ENCODE measurements around the gene CTSW.

Gene CTSW

DNA sequence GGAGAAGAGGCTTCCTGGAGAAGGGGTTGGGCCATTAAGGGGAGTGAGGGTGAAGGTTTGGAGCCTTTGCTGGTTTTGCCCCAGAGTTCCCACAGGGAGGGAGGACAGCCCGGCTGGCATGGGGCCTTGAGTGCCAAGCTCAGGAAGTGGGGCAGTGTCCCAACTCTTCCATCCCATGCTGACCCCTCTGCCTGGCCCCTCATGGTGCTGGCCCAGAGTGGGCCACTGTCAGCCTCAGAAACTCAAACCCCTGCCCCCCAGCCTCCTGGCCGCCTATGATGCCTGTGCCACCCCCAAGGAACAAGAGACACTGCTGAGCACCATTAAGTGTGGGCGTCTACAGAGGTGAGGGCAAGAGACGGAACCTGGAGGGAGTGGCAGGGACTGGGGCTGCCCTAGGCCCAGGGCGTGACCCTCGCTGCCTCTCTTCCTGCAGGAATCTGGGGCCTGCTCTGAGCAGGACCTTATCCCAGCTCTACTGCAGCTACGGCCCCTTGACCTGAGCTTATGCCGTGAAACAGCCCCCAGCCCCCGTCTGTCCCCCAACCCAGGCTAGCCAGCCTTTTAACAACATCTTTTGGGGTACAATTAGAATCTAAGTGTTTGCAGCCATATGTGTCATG lies 14.0 kb upstream of the CTSW start:
- in situ Hi-C loops (cut with HindIII; ENCODE audit: low sequenced_read_pairs), result no loop called here

DNA sequence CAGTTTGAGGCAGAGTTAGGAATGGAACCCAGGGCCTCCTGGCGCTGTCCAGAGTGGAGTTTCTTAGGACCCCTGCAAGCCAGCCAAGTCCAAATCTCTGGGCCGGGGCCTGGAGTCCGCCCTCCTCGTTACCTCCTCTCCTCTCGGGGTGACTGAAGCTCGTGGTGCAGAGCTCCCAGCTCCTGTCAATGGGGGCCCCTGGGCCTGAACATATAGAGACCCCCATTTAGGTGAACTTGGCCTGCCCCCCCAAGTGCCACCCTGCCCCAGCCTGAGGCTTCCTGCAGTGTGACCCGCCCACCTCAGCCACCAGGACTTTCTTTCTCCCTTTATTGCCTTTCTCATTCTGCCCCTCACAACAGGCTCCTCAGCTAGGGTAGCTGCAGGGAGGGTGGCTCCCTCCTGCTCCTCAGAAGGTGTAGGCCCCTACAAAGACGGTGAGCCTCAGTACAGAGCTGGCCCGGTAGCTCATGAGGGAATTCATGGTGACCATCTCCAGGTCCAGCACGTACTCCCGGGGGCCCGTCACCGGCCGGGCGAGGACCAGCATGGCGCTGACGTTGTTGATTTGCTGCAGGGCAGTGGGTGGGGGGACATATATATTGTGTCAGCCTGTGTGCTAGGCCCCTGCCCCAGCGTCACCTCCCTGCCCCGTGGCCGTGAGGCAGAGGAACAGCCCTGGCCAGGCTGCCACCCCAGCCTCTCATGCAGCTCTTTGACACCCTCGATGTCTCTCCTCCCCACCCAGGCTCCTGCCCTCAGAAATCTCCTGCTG lies 12.9 kb upstream of the CTSW start:
- in situ Hi-C loops (cut with HindIII; ENCODE audit: low sequenced_read_pairs), result no loop called here

DNA sequence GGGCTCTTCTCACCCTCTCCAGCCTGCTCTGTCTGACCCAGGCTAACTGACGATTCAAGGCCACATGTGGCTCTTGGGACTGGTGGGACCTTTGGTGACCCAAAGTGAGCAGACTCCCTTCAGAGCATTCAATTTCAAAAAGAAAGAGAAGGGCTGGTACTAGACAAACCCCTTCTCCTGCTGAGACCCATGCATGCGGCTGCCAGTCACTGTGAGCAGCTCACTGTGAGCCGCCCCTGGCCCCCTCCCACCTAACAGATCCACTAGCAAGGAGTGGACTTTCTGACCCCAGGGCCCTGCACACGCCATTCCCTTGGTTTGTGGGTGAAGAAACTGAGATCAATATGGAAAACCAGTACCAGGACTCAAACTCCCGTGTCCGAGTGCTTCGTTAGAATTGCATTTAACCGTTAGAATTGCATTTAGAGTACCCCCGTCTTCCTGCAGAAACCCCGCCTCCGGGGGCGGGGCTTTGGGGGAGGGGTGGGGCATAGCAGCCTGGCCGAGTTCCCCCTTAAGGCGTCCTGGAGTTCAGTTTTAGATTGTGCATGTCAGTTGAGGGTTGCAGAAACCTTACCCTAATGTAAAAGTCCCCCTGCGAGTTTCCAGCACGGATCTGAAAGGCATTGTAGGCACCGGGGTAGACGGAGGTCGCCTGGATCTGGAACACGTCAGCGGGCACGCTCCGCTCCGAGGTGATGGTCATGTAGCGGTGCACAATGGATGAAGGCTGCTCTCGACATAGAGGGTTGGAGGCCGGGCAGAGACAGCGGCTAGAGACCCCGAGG lies 12.2 kb upstream of the CTSW start:
- in situ Hi-C loops (cut with HindIII; ENCODE audit: low sequenced_read_pairs), result no loop called here

DNA sequence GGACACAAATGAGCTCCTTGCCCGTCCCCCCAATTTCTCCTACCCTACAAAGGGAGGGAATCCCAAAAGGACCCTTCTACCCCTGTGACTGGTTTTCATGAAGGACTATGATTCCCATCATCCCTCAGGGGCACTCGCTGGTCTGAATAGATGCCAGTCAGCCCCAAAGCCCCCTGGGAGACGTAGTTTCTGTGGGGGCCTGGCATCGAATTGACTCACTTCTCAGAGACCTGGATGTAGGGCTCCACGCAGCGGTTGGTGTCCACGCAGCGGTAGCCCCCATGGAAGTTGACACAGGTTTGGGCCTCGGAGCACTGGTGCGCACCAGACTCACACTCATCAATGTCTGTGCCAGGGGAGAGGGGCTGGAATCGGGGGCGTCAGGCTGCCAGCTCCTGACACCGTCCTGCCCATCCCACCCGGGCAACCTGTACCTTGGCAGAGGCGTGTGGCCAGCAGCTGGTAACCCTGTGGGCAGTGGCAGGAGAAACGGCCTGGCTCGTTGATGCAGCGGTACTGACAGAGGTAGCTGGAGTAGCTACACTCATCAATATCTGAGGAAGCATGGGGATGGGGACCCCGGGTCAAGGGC lies 11.5 kb upstream of the CTSW start:
- in situ Hi-C loops (cut with HindIII; ENCODE audit: low sequenced_read_pairs), result no loop called here

DNA sequence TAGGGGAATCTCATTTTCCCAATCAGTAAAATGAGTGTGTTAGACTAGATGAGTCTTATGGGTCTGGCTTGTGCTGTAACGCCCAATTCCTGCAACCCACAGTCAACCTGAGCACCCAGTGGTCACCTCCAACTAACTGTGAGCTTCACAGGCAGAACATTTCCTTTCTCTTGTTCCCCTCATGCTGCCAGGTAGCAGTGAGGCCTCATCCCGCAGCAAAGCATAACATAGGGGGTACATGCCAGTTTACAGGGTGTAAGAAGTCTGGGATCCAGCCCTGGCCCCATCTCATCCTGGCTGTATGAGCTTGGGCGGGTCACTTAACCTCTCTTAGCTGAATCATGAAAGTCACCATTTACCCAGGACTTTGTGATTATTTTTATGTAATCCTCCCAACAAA lies 10.7 kb upstream of the CTSW start:
- in situ Hi-C loops (cut with HindIII; ENCODE audit: low sequenced_read_pairs), result no loop called here

DNA sequence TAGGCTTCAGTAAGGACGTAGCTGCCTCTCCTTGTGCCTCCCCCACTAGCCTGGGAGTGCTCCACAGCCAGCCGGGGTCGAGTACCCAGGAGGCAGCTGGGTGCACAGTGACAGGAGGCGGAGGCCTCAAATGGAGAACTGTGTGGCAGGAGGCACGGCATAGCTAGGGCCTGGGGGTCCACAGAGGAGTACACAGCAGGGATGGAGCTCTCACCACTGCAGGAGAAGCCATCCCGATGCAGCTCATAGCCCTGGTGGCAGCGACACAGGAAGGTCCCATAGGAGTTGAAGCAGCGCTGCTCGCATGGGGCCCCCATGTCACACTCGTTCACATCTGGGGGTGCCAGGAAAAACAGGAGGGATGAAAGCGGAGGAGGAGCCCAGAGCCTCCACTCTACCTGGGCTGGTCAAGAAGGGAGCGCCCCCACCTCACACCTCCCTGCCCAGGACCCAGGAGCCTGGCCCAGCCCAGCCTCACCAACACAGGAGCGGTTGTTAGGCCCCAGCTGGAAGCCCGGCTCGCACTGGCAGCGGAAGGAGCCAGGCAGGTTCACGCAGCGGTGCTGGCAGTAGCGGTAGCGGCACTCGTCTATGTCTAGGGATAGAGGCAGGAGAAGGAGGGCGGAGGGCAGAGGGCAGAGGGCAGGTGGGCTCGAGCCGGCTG lies 9.9 kb upstream of the CTSW start:
- in situ Hi-C loops (cut with HindIII; ENCODE audit: low sequenced_read_pairs), result no loop called here

DNA sequence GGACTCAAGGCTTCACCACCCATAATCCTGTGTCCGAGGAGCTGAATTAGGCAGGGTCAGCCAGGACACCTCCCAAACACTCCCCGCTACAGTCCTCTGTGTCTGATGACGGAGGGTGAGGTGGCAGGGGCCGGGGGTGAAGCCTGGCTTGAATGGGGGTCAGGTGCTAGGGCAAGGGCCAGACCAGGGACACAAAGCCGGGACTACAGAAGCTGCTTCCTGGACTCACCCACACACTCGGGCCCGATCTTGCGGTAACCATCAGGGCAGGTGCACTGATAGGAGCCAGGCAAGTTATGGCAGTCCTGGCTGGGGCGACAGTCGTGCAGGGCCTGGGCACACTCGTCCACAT lies 9.4 kb upstream of the CTSW start:
- in situ Hi-C loops (cut with HindIII; ENCODE audit: low sequenced_read_pairs), result no loop called here

DNA sequence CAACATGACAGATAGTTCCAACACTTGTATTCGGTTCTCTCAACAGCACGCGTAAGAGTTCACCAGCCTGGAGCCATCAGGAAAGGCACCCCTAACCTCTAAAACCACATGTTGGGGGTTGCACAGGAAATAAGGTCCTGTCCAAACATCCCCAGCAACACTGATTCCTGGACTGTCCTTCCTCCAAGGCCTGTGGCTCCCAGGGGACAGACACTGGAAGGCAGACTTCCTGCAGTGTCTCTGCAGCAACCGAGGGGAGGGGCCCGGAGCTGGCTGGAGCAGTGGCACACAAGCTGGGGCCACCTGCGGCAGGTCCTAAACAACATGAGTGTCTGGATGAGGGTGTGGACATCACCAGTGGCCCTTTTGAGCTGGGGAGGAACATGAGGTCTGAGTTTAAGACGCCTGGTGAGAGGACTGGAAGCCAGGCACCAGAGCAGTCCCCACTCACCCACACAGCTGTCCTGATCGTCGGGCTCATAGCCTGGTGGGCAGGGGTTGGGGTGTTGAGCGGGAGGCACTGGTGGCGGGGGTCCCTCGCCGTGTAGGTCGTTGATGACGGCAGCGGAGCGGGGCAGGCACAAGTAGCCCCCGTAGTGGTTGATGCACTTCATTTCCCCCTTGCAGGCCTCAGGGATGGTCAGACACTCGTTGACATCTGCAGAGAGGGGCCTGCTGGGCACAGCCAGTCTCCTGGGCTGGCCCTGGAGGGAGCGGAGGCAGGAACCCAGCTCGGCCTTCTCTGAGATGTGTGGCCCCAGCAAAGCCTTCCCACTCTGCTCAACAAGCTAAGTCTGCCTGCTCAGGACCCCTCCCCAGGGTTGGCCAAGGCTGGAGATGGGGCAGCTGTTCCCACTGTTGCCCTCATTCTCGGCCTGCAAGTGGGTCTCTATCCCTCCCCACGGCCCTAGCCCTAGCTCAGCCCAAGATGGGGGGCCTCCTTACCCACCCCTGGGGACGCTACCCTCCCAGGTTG lies 8.6 kb upstream of the CTSW start:
- in situ Hi-C loops (cut with HindIII; ENCODE audit: low sequenced_read_pairs), result no loop called here

DNA sequence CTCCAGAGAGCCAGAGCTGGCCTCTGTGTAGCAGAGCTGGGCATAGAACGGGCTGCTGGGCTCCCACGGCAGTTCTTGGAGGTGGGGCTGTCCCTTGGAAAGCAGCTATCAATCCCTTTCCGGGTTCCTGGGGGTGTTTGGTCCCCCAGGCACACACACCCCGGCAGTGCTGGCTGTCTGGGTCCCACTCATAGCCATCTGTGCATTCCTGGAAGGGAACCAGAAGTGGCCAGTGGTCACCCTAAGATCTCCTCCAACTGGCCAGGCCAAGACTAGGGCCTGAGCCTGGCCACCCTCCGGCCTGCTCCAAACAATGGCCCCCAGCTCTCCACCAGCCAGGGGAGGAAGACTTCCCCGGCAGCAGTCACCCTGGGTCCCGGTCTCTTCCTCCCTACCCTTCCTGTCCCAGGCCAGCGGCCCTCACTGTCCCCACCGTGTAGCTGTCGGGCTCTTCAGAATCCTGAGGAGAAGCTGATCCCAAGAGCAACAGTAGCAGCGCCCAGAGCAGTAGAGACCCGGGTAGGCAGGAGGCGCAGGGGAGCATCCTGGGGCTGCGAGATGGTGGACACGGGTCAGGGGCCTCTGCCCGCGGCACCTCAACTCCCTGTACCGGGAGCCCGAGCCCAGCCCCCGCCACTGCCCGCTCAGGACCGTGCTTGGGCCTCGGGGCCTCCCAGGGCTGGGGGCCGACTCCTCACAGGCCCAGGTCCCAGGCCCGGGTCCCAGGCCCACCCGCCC lies 7.7 kb upstream of the CTSW start:
- in situ Hi-C loops (cut with HindIII; ENCODE audit: low sequenced_read_pairs), result no loop called here

DNA sequence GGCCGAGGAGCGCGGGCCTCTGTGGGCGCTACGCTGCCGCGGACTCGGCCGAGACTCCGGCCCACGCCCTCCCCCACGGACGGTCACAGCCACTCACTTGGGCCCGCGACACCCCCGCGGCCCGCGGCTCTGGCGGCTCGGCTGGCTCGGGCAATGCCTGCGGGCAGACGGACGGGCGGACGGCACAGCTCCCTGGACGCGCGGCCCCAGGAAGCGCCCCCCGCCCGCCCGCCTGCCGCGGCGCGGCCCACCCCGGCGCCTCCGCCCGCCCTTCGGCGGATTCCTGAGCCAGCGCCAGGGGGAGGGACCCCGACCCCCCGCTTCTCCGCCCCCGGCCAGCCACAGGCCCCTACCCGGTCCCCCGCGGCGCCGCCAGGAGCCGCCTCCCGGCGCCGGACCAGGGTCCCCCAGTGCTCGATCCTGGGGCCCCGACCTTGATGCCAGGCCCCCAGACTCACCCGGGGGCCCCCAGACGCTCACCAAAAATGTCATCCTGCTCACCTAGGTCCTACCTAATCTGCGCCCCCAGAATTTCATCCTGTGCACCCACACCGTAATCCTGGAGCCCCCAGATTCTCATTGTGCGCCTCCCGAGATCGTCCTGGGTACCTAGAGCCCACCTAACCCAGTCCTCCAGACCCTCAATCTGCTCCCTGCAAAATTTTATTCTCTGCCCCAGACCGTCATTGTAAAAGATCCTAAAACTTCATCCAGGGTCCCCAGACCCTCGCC lies 6.9 kb upstream of the CTSW start, which contains the start of gene EFEMP2:
TSS of gene EFEMP2 (minus strand) at position 215 of the 732 bp plus-strand sequence. CDS start 446 bp downstream, outside the sequence.
- in situ Hi-C loops (cut with HindIII; ENCODE audit: low sequenced_read_pairs), result no loop called here

DNA sequence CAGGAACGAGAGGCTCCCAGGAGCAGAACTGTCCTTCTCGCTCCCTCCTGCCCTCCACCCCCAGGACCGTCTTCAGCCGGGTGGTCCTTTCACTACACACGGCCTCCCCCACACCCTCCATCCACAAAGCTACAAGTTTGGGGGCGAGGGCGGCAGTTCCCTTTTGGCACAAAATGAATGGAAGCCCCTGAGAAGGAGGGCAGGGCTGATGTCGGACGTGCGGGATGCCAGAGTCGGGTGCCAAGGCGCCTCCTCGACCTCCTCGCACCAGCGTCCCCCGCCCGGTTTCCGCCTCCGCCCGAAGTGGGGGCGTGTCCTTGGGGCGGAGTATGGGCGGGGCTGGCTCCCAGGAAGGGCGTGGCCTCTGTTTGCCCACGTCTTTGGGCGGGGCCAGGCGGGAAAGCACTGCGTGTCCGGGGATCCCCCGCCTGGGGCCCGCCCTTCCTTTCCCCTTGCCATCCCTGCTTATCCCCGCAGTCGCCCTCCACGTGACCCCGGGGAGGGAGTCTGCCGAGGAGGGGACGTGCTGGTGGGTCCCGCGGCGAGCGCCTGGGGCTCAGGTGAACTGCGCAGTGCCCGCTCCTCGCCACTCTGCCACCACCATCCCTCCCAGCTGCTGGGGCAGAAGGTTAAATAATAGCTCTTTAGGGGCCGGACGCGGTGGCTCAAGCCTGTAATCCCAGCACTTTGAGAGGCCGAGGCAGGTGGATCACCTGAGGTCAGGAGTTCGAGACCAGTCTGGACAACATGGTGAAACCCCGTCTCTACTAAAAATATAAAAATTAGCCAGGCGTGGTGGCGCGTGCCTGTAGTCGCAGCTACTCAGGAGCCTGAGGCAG lies 6.1 kb upstream of the CTSW start:
- in situ Hi-C loops (cut with HindIII; ENCODE audit: low sequenced_read_pairs), result no loop called here

DNA sequence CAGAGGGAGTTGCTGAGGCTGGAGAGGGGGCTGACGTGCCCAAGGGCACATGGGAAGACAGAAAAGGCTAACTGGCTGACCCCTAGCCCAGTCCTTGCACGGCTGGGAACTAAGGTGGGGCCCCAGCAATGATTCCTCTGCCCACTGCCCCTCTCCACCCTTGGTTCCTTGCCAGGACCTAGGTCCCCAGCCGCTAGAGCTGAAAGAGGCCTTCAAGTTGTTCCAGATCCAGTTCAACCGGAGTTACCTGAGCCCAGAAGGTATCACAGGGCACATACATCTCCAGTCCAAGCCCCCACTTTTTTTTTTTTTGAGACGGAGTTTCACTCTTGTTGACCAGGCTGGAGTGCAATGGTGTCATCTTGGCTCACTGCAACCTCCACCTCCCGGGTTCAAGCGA lies 390 bp downstream of the CTSW start:
- in situ Hi-C loops (cut with HindIII; ENCODE audit: low sequenced_read_pairs), result no loop called here

DNA sequence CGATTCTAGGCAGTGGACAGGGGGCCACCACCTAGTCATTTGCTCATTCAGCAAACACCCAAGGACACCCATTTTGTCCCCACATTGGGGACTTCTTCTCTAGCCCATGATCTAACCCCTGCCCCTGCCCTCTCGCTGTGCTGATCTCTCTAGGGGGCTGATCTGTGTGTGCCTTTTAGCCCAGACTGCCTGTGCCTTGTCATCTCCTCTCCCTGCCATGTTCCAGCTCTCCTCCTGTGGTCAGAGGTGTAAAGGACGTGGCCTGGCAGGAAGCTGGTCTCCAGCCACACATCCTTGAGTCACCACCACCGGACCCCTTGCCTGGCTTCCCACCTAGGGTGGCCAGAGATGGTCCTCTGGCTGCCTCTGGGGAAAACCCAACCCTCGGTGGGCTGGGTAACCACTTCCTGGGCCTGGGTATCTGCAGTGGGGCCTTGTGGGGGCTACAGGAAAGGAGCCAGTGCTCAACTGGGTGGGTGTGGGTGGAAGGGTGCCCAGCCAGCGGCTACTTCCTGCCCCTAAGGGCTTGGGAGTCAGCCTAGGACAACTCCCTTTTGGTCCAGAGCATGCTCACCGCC lies 1.3 kb downstream of the CTSW start:
- in situ Hi-C loops (cut with HindIII; ENCODE audit: low sequenced_read_pairs), result no loop called here

DNA sequence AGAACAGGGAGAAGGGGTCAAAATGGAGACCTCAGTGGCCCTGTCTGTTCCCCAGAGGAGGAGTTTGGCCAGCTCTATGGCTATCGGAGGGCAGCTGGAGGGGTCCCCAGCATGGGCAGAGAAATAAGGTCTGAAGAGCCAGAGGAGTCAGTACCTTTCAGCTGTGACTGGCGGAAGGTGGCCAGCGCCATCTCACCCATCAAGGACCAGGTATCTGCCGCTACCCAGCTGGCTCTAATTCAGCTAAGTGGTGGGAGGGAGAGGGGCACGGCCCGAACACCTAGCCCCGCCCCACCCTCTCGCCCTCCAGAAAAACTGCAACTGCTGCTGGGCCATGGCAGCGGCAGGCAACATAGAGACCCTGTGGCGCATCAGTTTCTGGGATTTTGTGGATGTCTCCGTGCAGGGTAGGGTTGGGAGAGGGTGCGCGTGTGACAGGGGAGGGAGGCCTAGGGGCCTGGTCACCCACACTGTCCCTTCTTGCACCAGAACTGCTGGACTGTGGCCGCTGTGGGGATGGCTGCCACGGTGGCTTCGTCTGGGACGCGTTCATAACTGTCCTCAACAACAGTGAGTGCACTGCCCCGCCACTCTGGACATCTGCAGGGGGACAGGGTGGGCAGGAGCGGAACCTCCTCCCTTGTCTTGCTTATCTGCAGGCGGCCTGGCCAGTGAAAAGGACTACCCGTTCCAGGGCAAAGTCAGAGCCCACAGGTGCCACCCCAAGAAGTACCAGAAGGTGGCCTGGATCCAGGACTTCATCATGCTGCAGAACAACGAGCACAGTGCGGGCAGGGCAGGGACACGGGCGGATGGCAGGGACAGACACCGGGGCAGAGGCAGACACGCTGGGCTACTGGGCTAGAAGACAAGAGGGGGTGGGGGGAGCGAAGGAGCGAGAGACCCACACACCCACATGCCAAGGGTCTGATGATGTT lies 2.8 kb downstream of the CTSW start:
- in situ Hi-C loops (cut with HindIII; ENCODE audit: low sequenced_read_pairs), result no loop called here

DNA sequence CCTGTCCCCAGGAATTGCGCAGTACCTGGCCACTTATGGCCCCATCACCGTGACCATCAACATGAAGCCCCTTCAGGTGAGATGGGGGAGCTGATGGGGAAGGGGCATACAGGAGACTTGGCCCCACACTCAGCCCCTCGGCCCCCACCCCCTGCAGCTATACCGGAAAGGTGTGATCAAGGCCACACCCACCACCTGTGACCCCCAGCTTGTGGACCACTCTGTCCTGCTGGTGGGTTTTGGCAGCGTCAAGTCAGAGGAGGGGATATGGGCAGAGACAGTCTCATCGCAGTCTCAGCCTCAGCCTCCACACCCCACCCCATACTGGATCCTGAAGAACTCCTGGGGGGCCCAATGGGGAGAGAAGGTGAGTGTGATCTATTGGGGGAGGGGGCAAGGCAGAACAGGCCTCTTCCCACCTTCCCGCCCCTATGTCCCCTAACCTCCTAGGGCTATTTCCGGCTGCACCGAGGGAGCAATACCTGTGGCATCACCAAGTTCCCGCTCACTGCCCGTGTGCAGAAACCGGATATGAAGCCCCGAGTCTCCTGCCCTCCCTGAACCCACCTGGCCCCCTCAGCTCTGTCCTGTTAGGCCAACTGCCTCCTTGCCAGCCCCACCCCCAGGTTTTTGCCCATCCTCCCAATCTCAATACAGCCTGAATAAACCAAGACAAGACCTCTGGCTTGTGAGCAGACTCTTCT lies 3.6 kb downstream of the CTSW start:
- in situ Hi-C loops (cut with HindIII; ENCODE audit: low sequenced_read_pairs), result no loop called here

Measured in DLD1 (cell line).